Stimulated activated CD4-positive, alpha-beta T cell treated with anti-CD3 and anti-CD28 coated beads, Interleukin-2, amount 100 ng/mL, for 48 hours (primary cell): ENCODE results near the gene CHRDL2.
A peak's percentile ranks its signal among the peaks of the same experiment; 100 is the strongest.
"Not testable (repeated sequence)": the region's sequence is repeated elsewhere in the genome, so short reads cannot be mapped to it uniquely, and the experiment has no call there.

ENCODE experiments used
- DNase-seq, 2 donors: peaks; one replicate each; pipeline ENCODE4 v3.0.0-alpha.2; 2020

Gene CHRDL2

GRCh38 chr11:74731301-74732094, at the start of gene CHRDL2:
Gene CHRDL2 (minus strand): TSS chr11:74731426. CDS start chr11:74730888, 538 bp downstream.
- DNase-seq = no peak

- DNase-seq = no peak
These were observed 49.2 kb upstream of the CHRDL2 start for GRCh38 chr11:74780248-74781005.

GRCh38 chr11:74778581-74778980, 47.4 kb upstream of the CHRDL2 start:
- DNase-seq = no peak

- DNase-seq = no peak
These were observed 46.7 kb upstream of the CHRDL2 start for GRCh38 chr11:74777877-74778276.

- no peak for DNase-seq
These were observed 45.8 kb upstream of the CHRDL2 start for GRCh38 chr11:74777038-74777437.

GRCh38 chr11:74776546-74776945, 45.3 kb upstream of the CHRDL2 start:
- no peak for DNase-seq

- no peak for DNase-seq
These were observed 44.5 kb upstream of the CHRDL2 start for GRCh38 chr11:74775762-74776161.

- DNase-seq = no peak
These were observed 42.2 kb upstream of the CHRDL2 start for GRCh38 chr11:74773476-74773875.

- DNase-seq = no peak
These were observed 39.9 kb upstream of the CHRDL2 start for GRCh38 chr11:74771139-74771538.

- no peak for DNase-seq
These were observed 39.2 kb upstream of the CHRDL2 start for GRCh38 chr11:74770456-74770855.

- DNase-seq = no peak
These were observed 38.0 kb upstream of the CHRDL2 start for GRCh38 chr11:74769055-74769707.

GRCh38 chr11:74768172-74768651, 37.0 kb upstream of the CHRDL2 start:
- DNase-seq = peak; percentile 25 to 26

- no peak for DNase-seq
These were observed 35.7 kb upstream of the CHRDL2 start for GRCh38 chr11:74766905-74767304.

GRCh38 chr11:74756571-74756970, 25.3 kb upstream of the CHRDL2 start:
- DNase-seq = no peak

GRCh38 chr11:74755395-74755995, 24.3 kb upstream of the CHRDL2 start:
- DNase-seq = no peak

- no peak for DNase-seq
These were observed 23.5 kb upstream of the CHRDL2 start for GRCh38 chr11:74754507-74755252.

GRCh38 chr11:74751303-74751702, 20.1 kb upstream of the CHRDL2 start:
- no peak for DNase-seq

- not testable (repeated sequence) for DNase-seq
These were observed 19.4 kb upstream of the CHRDL2 start for GRCh38 chr11:74750598-74750997.

- no peak for DNase-seq
These were observed 18.7 kb upstream of the CHRDL2 start for GRCh38 chr11:74749965-74750296.

- peak; percentile 39 to 42 for DNase-seq
These were observed 18.1 kb upstream of the CHRDL2 start for GRCh38 chr11:74749127-74749964.
